ENCODE data around the gene IFI16.
"Not testable (repeated sequence)": the region's sequence is repeated elsewhere in the genome, so short reads cannot be mapped to it uniquely, and the experiment has no call there.

IFI16 gene

DNA sequence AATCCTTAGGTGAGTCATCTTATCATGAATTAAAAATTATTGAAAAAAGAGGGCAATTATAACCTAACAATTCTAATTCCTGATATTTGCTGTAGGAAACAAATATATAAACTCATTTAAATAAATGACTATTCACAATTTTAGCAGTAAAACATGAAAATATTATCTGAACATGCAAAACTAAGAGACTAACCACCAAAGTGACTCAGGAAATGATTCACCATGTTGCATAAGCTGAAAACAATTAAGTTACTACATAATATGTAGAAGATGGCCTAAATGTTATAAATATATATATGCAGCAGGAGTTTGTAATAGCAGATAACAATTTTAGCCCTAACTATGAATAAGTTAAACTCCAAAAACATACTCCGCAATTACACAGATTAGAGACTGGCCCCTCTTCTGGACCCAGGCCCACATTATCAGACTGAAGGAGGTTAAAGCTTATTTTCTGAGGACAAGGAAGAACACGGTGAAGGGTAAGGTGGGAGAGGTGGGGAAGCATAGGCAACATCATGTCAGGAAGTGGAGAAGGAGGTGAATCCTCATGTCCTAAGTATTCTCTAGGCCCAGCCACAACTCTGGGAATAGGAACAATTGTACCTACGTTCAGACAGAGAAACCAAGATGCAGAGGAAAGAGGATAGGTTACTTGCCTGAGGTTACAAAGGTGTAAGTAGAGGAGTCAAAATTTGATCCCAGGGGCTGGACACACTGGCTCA lies 82.5 kb downstream of the IFI16 start:
- H3K27ac Mint-ChIP-seq: no peak overlapping the region
- H3K36me3 Mint-ChIP-seq (ENCODE audit: low read depth): no peaks in the 10 kb centered on the region
- H3K4me3 Mint-ChIP-seq: no peak overlapping the region
- DNase-seq: no peak
- H3K27me3 Mint-ChIP-seq (ENCODE audit: low read depth, poor library complexity): peaks cover 11% of the 10 kb centered on the region
- TF ChIP-seq, protein P1, sequence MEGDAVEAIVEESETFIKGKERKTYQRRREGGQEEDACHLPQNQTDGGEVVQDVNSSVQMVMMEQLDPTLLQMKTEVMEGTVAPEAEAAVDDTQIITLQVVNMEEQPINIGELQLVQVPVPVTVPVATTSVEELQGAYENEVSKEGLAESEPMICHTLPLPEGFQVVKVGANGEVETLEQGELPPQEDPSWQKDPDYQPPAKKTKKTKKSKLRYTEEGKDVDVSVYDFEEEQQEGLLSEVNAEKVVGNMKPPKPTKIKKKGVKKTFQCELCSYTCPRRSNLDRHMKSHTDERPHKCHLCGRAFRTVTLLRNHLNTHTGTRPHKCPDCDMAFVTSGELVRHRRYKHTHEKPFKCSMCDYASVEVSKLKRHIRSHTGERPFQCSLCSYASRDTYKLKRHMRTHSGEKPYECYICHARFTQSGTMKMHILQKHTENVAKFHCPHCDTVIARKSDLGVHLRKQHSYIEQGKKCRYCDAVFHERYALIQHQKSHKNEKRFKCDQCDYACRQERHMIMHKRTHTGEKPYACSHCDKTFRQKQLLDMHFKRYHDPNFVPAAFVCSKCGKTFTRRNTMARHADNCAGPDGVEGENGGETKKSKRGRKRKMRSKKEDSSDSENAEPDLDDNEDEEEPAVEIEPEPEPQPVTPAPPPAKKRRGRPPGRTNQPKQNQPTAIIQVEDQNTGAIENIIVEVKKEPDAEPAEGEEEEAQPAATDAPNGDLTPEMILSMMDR (IDR thresholded peaks at IDR 0.05): no peak
- no peaks in the 10 kb centered on the region for H3K9me3 Mint-ChIP-seq
- H3K4me1 Mint-ChIP-seq: peaks cover 23% of the 10 kb centered on the region

DNA sequence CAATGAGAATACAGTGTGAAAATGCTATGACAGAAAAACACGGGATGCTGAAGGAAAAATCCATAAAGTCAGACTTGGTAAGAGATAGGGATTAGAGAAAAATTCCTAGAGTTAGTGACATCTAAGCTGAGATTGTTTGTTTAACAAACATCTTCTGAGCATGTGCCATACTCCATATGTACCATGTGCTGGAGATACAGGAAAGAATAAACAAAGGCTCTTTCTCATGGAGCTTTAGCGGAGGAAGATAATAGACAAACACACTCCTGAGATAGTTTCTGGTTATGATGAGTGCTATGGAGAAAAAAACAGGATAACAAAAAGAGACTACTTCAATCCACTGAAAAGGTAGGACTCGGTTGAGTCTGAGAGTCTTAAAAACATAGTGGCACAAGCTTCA lies 88.9 kb downstream of the IFI16 start:
- Mint-ChIP-seq H3K27me3 (ENCODE audit: low read depth, poor library complexity) (peaks cover 3% of the 10 kb centered on the region), H3K4me3 (no peak overlapping the region), H3K4me1 (no peaks in the 10 kb centered on the region)

DNA sequence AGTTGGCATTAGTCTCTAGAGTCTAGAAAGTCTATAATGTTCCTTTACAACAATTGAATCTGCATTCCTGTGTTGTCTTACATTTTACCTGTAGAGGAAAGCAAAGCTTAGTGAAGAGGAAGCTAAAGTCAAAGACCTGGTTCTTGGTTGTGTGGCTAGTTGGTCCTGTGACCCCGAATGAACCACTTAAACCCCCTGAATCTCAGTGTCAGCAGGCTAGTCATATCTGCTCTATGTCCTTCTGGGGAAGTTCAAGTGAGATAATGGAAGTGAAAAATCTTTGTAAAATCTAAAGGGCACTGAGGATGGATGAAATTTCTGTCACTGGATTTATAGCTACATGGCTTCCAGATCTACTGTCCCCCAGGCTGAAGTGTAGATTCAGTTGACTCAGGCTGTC lies 90.9 kb downstream of the IFI16 start:
- TF ChIP-seq, protein P1 (IDR thresholded peaks at IDR 0.05): no peak
- H3K27ac Mint-ChIP-seq: no peak overlapping the region
- no peak overlapping the region for H3K4me3 Mint-ChIP-seq
- no peak for DNase-seq
- H3K27me3 Mint-ChIP-seq (ENCODE audit: low read depth, poor library complexity): peaks cover 3% of the 10 kb centered on the region
- no peaks in the 10 kb centered on the region for H3K36me3 Mint-ChIP-seq (ENCODE audit: low read depth)
- H3K9me3 Mint-ChIP-seq: no peaks in the 10 kb centered on the region
- no peaks in the 10 kb centered on the region for H3K4me1 Mint-ChIP-seq

More for the DNA sequence above, 88.9 kb downstream of the IFI16 start:
- DNase-seq: no peak
- TF ChIP-seq, protein P1 (IDR thresholded peaks at IDR 0.05): no peak
- H3K9me3 Mint-ChIP-seq: no peaks in the 10 kb centered on the region
- no peaks in the 10 kb centered on the region for H3K36me3 Mint-ChIP-seq (ENCODE audit: low read depth)
- H3K27ac Mint-ChIP-seq: peak overlapping the region; percentile 10

DNA sequence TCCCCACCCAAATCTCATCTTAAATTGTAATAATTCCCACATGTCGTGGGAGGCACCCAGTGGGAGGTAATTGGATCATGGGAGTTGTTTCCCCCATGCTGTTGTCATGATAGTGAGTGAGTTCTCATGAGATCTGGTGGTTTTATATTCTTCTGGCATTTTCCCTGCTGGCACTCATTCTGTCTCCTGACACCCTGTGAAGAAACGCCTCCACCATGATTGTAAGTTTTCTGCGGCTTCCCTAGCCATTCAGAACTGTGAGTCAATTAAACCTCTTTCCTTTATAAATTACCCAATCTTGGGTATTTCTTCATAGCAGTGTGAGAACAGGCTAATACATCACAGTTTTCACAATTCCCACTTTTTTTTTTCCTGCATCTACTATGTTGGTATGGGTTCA lies 93.3 kb downstream of the IFI16 start:
- not testable (repeated sequence) for H3K9me3 Mint-ChIP-seq; H3K4me1 Mint-ChIP-seq; H3K27me3 Mint-ChIP-seq (ENCODE audit: low read depth, poor library complexity); H3K27ac Mint-ChIP-seq; DNase-seq; H3K4me3 Mint-ChIP-seq
- H3K36me3 Mint-ChIP-seq (ENCODE audit: low read depth): peaks cover 11% of the 10 kb centered on the region

Measured in nephron progenitor cell (in vitro differentiated cells).